WTC11 (cell line): ENCODE data around the gene DBT. TPM values are rescaled to one million over a fixed set of nuclear protein-coding genes. Genes with fewer than 3 reads are reported as not detected.

Experiments used
- ATAC-seq: fragments of 200-7000 bp; cut with Tn5 transposase; 2 replicates; pipeline ENCODE4 v1.10.0; 2021; ENCODE audit warnings: mild to moderate bottlenecking, moderate library complexity
- CTCF ChIA-PET: fragments of 300-600 bp; sonication (Branson Sonifier 250); formaldehyde crosslinking; loops from one replicate; lab custom pipeline; 2021; ENCODE audit warnings: antibody characterized with exemption; lab: Charles Lee
- POLR2A ChIA-PET: fragments of 350-600 bp; sonication (Branson Sonifier 250); formaldehyde crosslinking; loops from one replicate; lab custom pipeline; 2021; ENCODE audit warnings: antibody characterized with exemption; lab: Charles Lee
- DNase-seq: peaks from one replicate; pipeline ENCODE4 v3.0.0; 2021; ENCODE audit warnings: low spot score
- H3K27ac Mint-ChIP-seq: 2 replicates; pipeline ENCODE4 v1.8.0; 2021; ENCODE audit warnings: mixed read lengths
- H3K27me3 Mint-ChIP-seq: 2 replicates; pipeline ENCODE4 v1.8.0; 2021; ENCODE audit warnings: low read depth, mild to moderate bottlenecking, moderate library complexity, mixed read lengths
- H3K36me3 Mint-ChIP-seq: 2 replicates; pipeline ENCODE4 v1.8.0; 2021; ENCODE audit warnings: mixed read lengths
- H3K4me1 Mint-ChIP-seq: 2 replicates; pipeline ENCODE4 v1.8.0; 2022; ENCODE audit warnings: mixed read lengths
- H3K4me3 Mint-ChIP-seq: 2 replicates; pipeline ENCODE4 v1.8.0; 2021; ENCODE audit warnings: mild to moderate bottlenecking, moderate library complexity, mixed read lengths
- H3K9me3 Mint-ChIP-seq: 2 replicates; pipeline ENCODE4 v1.8.0; 2021; ENCODE audit warnings: mixed read lengths
- CBFB ChIP-seq: sonication (generic); formaldehyde crosslinking; IDR thresholded peaks from 2 replicates; pipeline ENCODE4 v1.8.1; 2022; ENCODE audit warnings: mild to moderate bottlenecking, low read depth, missing genetic modification reagents
- CREM ChIP-seq: sonication (generic); formaldehyde crosslinking; IDR thresholded peaks from 2 replicates; pipeline ENCODE4 v1.8.1; 2022; ENCODE audit warnings: mild to moderate bottlenecking, missing genetic modification reagents, moderate library complexity
- EMX1 ChIP-seq: fragments of 250-450 bp; sonication (Bioruptor Pico); IDR thresholded peaks from 2 replicates; pipeline ENCODE4 v1.8.0; 2021; ENCODE audit warnings: mild to moderate bottlenecking
- ETV6 ChIP-seq: sonication (generic); formaldehyde crosslinking; IDR thresholded peaks from 2 replicates; pipeline ENCODE4 v1.8.1; 2022; ENCODE audit warnings: mild to moderate bottlenecking, missing genetic modification reagents
- FOXK1 ChIP-seq: sonication (generic); formaldehyde crosslinking; IDR thresholded peaks from 2 replicates; pipeline ENCODE4 v1.8.0; 2022; ENCODE audit warnings: mild to moderate bottlenecking, moderate library complexity, missing genetic modification reagents
- GABPB1 ChIP-seq: sonication (generic); formaldehyde crosslinking; IDR thresholded peaks from 2 replicates; pipeline ENCODE4 v1.8.1; 2023; ENCODE audit warnings: mild to moderate bottlenecking, missing genetic modification reagents
- GRHL2 ChIP-seq: fragments of 250-450 bp; sonication (Bioruptor Pico); IDR thresholded peaks from 2 replicates; pipeline ENCODE4 v1.8.0; 2022; ENCODE audit warnings: mild to moderate bottlenecking, moderate library complexity; ENCODE audit not compliant: insufficient replicate concordance, severe bottlenecking
- NFATC4 ChIP-seq: fragments of 250-450 bp; sonication (Bioruptor Pico); IDR thresholded peaks from 2 replicates; pipeline ENCODE4 v1.9.0; 2021; ENCODE audit warnings: mild to moderate bottlenecking
- NR1H2 ChIP-seq: sonication (generic); formaldehyde crosslinking; IDR thresholded peaks from 2 replicates; pipeline ENCODE4 v1.9.0; 2021; ENCODE audit warnings: mild to moderate bottlenecking, moderate library complexity, missing genetic modification reagents
- SMAD3 ChIP-seq: sonication (generic); formaldehyde crosslinking; IDR thresholded peaks from 2 replicates; pipeline ENCODE4 v1.8.0; 2022; ENCODE audit warnings: missing genetic modification reagents, mild to moderate bottlenecking, borderline replicate concordance
- SP1 ChIP-seq: sonication (generic); formaldehyde crosslinking; conservative IDR thresholded peaks from 2 replicates; pipeline ENCODE4 v1.8.1; 2022; ENCODE audit warnings: missing genetic modification reagents
- TEAD4 ChIP-seq: sonication (generic); formaldehyde crosslinking; IDR thresholded peaks from 2 replicates; pipeline ENCODE4 v1.8.0; 2022; ENCODE audit warnings: mild to moderate bottlenecking, missing genetic modification reagents
- TP53 ChIP-seq: sonication (generic); formaldehyde crosslinking; IDR thresholded peaks from 2 replicates; pipeline ENCODE4 v1.8.1; 2023; ENCODE audit warnings: mild to moderate bottlenecking, missing genetic modification reagents
- ZNF232 ChIP-seq: sonication (generic); formaldehyde crosslinking; IDR thresholded peaks from 2 replicates; pipeline ENCODE4 v1.8.0; 2022; ENCODE audit warnings: mild to moderate bottlenecking, missing genetic modification reagents
- total RNA-seq: library from RNA; stranded (reverse); gene quantifications from 3 replicates; pipeline ENCODE4 v1.2.3, GENCODE V29; 2021
- TF ChIP-seq, protein P1 (sequence below): sonication (generic); formaldehyde crosslinking; IDR thresholded peaks from 2 replicates; pipeline ENCODE4 v1.8.0; 2023; ENCODE audit warnings: missing genetic modification reagents, mild to moderate bottlenecking, borderline replicate concordance
- TF ChIP-seq, protein P2 (sequence below): sonication (generic); formaldehyde crosslinking; IDR thresholded peaks from 2 replicates; pipeline ENCODE4 v1.8.0; 2022; ENCODE audit warnings: mild to moderate bottlenecking, missing genetic modification reagents
- TF ChIP-seq, protein P3 (sequence below): sonication (generic); formaldehyde crosslinking; IDR thresholded peaks from 2 replicates; pipeline ENCODE4 v1.8.0; 2022; ENCODE audit warnings: mild to moderate bottlenecking, missing genetic modification reagents
- TF ChIP-seq, protein P4 (sequence below): sonication (generic); formaldehyde crosslinking; IDR thresholded peaks from 2 replicates; pipeline ENCODE4 v1.8.1; 2023; ENCODE audit warnings: mild to moderate bottlenecking, moderate library complexity, missing genetic modification reagents
- TF ChIP-seq, protein P5 (sequence below): sonication (generic); formaldehyde crosslinking; IDR thresholded peaks from 2 replicates; pipeline ENCODE4 v1.8.1; 2023; ENCODE audit warnings: mild to moderate bottlenecking, missing genetic modification reagents, moderate library complexity
- TF ChIP-seq, protein P6 (sequence below): sonication (generic); formaldehyde crosslinking; IDR thresholded peaks from 2 replicates; pipeline ENCODE4 v1.8.1; 2022; ENCODE audit warnings: mild to moderate bottlenecking, missing genetic modification reagents, moderate library complexity, borderline replicate concordance
- TF ChIP-seq, protein P7 (sequence below): sonication (generic); formaldehyde crosslinking; IDR thresholded peaks from 2 replicates; pipeline ENCODE4 v1.8.1; 2022; ENCODE audit warnings: mild to moderate bottlenecking, moderate library complexity, missing genetic modification reagents
- TF ChIP-seq, protein P8 (sequence below): sonication (generic); formaldehyde crosslinking; IDR thresholded peaks from 2 replicates; pipeline ENCODE4 v1.8.0; 2022; ENCODE audit warnings: mild to moderate bottlenecking, missing genetic modification reagents

Gene DBT
- total RNA-seq, 1 experiment from 2014 or later = 20.1 TPM

DNA sequence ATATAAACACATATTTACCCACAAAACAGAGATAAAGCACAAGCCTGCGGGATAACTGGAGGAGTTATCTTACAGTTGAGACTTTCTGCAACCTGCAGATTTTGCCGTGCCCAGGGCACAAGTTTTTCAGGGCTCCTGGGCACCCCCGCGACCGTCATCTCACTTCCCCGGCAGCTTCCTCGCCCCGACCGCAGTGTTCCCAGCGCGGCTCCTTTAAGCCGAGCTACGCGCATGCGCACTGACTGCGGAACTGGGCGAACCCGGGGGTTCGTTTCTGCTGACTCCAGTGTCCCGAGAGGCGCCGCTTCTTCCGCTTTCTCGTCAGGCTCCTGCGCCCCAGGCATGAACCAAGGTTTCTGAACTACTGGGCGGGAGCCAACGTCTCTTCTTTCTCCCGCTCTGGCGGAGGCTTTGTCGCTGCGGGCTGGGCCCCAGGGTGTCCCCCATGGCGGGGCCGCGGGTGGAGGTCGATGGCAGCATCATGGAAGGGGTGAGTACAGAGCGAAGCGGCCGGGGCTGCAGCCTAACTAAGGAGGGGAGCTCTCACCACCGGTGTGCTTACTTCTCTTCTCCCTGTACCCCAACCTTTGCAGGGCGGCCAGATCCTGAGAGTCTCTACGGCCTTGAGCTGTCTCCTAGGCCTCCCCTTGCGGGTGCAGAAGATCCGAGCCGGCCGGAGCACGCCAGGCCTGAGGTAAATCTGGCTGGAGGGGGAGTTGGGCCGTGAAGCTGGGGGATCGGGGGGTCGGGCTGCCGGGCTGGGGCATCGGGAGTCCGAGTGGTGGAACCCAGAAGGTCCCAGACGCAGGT lies 16.5 kb upstream of the DBT start, which contains the start of gene RTCA:
RTCA (plus strand) TSS at position 286 of the 810 bp plus-strand sequence; CDS start at position 446, 160 bp downstream.
- peak; percentile 95 for ATAC-seq
- peaks cover 10% of the 10 kb centered on the region for H3K4me1 Mint-ChIP-seq
- H3K4me3 Mint-ChIP-seq = peak within 1 kb of the TSS; percentile 99
- POLR2A ChIA-PET = interaction anchor here (0.8 to 3.2 kb wide), 6 partner anchors 13 to 296 kb away, joined by 3 to 34 read pairs (median 4); partner anchors contain the start of genes CDC14A and DBT
- peak; percentile 96 for DNase-seq
- H3K9me3 Mint-ChIP-seq = peaks cover 28% of the 10 kb centered on the region
- CTCF ChIA-PET = interaction anchor here (0.6 to 2.5 kb wide), 5 partner anchors 16 to 193 kb away, joined by 4 to 21 read pairs (median 10); partner anchors contain the start of genes CDC14A and DBT
- TF ChIP-seq GABPB1 (CRISPR knock-in tag) (peak; percentile 70), NFATC4 (CRISPR knock-in tag) (no peak), ZNF232 (CRISPR knock-in tag) (peak; percentile 88; the same call in 1 of the 2 replicates), GRHL2 (CRISPR knock-in tag) (no peak), CBFB (CRISPR knock-in tag) (0 out of 2 replicates have a peak, but pooled peaks have one; percentile 76), TEAD4 (CRISPR knock-in tag) (no peak), FOXK1 (CRISPR knock-in tag) (0 out of 2 replicates have a peak, but pooled peaks have one; percentile 64), EMX1 (CRISPR knock-in tag) (no peak), NR1H2 (no peak), SMAD3 (CRISPR knock-in tag) (peak; percentile 91), CREM (CRISPR knock-in tag) (0 out of 2 replicates have a peak, but pooled peaks have one; percentile 63), TP53 (CRISPR knock-in tag) (peak; percentile 82; the same call in 1 of the 2 replicates), SP1 (peak; percentile 47; the same call in 1 of the 2 replicates), ETV6 (CRISPR knock-in tag) (no peak)
- TF ChIP-seq, protein P1, sequence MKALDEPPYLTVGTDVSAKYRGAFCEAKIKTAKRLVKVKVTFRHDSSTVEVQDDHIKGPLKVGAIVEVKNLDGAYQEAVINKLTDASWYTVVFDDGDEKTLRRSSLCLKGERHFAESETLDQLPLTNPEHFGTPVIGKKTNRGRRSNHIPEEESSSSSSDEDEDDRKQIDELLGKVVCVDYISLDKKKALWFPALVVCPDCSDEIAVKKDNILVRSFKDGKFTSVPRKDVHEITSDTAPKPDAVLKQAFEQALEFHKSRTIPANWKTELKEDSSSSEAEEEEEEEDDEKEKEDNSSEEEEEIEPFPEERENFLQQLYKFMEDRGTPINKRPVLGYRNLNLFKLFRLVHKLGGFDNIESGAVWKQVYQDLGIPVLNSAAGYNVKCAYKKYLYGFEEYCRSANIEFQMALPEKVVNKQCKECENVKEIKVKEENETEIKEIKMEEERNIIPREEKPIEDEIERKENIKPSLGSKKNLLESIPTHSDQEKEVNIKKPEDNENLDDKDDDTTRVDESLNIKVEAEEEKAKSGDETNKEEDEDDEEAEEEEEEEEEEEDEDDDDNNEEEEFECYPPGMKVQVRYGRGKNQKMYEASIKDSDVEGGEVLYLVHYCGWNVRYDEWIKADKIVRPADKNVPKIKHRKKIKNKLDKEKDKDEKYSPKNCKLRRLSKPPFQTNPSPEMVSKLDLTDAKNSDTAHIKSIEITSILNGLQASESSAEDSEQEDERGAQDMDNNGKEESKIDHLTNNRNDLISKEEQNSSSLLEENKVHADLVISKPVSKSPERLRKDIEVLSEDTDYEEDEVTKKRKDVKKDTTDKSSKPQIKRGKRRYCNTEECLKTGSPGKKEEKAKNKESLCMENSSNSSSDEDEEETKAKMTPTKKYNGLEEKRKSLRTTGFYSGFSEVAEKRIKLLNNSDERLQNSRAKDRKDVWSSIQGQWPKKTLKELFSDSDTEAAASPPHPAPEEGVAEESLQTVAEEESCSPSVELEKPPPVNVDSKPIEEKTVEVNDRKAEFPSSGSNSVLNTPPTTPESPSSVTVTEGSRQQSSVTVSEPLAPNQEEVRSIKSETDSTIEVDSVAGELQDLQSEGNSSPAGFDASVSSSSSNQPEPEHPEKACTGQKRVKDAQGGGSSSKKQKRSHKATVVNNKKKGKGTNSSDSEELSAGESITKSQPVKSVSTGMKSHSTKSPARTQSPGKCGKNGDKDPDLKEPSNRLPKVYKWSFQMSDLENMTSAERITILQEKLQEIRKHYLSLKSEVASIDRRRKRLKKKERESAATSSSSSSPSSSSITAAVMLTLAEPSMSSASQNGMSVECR (CRISPR knock-in tag) = peak; percentile 88; the same call in 1 of the 2 replicates
- TF ChIP-seq, protein P2, sequence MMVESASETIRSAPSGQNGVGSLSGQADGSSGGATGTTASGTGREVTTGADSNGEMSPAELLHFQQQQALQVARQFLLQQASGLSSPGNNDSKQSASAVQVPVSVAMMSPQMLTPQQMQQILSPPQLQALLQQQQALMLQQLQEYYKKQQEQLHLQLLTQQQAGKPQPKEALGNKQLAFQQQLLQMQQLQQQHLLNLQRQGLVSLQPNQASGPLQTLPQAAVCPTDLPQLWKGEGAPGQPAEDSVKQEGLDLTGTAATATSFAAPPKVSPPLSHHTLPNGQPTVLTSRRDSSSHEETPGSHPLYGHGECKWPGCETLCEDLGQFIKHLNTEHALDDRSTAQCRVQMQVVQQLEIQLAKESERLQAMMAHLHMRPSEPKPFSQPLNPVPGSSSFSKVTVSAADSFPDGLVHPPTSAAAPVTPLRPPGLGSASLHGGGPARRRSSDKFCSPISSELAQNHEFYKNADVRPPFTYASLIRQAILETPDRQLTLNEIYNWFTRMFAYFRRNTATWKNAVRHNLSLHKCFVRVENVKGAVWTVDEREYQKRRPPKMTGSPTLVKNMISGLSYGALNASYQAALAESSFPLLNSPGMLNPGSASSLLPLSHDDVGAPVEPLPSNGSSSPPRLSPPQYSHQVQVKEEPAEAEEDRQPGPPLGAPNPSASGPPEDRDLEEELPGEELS (CRISPR knock-in tag) = no peak; the same call in none of the 2 replicates
- TF ChIP-seq, protein P3, sequence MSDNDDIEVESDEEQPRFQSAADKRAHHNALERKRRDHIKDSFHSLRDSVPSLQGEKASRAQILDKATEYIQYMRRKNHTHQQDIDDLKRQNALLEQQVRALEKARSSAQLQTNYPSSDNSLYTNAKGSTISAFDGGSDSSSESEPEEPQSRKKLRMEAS = peak; percentile 75
- TF ChIP-seq, protein P4, sequence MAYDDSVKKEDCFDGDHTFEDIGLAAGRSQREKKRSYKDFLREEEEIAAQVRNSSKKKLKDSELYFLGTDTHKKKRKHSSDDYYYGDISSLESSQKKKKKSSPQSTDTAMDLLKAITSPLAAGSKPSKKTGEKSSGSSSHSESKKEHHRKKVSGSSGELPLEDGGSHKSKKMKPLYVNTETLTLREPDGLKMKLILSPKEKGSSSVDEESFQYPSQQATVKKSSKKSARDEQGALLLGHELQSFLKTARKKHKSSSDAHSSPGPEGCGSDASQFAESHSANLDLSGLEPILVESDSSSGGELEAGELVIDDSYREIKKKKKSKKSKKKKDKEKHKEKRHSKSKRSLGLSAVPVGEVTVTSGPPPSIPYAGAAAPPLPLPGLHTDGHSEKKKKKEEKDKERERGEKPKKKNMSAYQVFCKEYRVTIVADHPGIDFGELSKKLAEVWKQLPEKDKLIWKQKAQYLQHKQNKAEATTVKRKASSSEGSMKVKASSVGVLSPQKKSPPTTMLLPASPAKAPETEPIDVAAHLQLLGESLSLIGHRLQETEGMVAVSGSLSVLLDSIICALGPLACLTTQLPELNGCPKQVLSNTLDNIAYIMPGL (CRISPR knock-in tag) = peak; percentile 51; the same call in 1 of the 2 replicates
- TF ChIP-seq, protein P5, sequence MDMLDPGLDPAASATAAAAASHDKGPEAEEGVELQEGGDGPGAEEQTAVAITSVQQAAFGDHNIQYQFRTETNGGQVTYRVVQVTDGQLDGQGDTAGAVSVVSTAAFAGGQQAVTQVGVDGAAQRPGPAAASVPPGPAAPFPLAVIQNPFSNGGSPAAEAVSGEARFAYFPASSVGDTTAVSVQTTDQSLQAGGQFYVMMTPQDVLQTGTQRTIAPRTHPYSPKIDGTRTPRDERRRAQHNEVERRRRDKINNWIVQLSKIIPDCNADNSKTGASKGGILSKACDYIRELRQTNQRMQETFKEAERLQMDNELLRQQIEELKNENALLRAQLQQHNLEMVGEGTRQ (CRISPR knock-in tag) = 0 out of 2 replicates have a peak, but pooled peaks have one; percentile 14
- TF ChIP-seq, protein P6, sequence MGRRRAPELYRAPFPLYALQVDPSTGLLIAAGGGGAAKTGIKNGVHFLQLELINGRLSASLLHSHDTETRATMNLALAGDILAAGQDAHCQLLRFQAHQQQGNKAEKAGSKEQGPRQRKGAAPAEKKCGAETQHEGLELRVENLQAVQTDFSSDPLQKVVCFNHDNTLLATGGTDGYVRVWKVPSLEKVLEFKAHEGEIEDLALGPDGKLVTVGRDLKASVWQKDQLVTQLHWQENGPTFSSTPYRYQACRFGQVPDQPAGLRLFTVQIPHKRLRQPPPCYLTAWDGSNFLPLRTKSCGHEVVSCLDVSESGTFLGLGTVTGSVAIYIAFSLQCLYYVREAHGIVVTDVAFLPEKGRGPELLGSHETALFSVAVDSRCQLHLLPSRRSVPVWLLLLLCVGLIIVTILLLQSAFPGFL = no peak
- TF ChIP-seq, protein P7, sequence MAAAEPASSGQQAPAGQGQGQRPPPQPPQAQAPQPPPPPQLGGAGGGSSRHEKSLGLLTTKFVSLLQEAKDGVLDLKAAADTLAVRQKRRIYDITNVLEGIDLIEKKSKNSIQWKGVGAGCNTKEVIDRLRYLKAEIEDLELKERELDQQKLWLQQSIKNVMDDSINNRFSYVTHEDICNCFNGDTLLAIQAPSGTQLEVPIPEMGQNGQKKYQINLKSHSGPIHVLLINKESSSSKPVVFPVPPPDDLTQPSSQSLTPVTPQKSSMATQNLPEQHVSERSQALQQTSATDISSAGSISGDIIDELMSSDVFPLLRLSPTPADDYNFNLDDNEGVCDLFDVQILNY (CRISPR knock-in tag) = peak; percentile 70; the same call in 1 of the 2 replicates
- TF ChIP-seq, protein P8, sequence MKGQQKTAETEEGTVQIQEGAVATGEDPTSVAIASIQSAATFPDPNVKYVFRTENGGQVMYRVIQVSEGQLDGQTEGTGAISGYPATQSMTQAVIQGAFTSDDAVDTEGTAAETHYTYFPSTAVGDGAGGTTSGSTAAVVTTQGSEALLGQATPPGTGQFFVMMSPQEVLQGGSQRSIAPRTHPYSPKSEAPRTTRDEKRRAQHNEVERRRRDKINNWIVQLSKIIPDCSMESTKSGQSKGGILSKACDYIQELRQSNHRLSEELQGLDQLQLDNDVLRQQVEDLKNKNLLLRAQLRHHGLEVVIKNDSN (CRISPR knock-in tag) = peak; percentile 29; the same call in 1 of the 2 replicates
- TF ChIP-seq, all 79 proteins: peak for 14
- Mint-ChIP-seq H3K27me3 (peaks cover 12% of the 10 kb centered on the region), H3K36me3 (peaks cover 45% of the 10 kb centered on the region), H3K27ac (peak within 1 kb of the TSS; percentile 96)
